Brain pericyte (primary cell): ENCODE results near the gene ARHGEF5.
"Not testable (repeated sequence)": the region's sequence is repeated elsewhere in the genome, so short reads cannot be mapped to it uniquely, and the experiment has no call there.

Experiments
- DNase-seq: peaks from one replicate; pipeline ENCODE4 v3.0.0-alpha.2; 2012; ENCODE audit warnings: low read depth, low spot score

The ARHGEF5 gene

DNA sequence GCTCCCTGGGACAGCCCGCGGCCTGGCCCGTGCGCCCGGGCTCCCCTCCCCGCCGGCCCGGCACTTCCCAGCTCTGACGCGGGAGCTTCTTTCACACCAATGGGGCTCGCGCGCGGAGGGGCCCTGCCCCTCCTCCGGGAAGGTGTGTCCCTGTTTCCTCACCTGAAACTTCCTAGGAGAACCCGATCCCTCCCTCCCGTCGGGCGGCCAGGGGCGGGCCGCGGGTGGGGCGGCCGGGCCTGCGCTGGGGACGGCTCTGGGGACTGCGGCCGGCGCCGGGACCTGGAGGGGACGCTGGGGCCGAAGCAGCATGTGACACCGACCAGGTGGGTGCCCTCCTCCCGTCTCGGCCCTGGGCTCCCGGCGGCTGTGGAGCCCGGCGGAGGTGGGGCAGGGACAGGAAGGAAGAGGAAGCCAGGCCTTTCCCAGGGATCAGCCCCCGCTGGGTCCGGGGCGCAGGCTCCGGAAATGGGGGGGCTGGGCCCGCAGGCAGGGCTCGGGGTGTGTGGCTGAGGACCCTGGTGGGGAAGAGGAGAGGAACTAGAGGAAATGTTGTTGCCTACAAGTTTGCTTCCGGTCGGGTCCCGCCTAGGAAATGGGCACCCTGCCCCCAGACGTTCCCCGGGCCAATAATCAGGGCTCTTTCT lies at the start of gene ARHGEF5:
Gene ARHGEF5, plus strand, starts transcription at position 227 of the 647 bp plus-strand sequence. CDS start 7,268 bp downstream, outside the sequence.
- DNase-seq = not testable (repeated sequence)

DNA sequence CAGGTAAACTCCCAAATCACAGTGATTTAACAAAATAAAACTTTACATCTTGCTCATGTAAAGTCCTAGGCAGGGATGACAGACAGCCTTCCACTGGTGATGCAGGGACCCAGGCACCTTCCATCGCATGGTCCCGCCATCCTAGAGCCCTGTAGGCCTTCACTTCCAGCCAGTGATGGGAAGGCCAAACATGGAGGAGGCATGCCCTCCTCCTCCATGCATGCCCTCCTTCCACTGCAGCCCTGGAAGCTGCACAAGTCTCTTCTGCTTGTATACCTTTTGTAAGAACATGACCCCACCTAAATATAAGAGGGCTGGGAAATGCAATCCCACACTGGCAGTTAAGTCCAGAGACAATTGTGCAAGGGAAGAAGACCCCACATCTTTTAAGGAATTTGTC lies 45.5 kb upstream of the ARHGEF5 start:
- not testable (repeated sequence) for DNase-seq

GRCh38 chr7:144311218-144311617 lies 44.0 kb upstream of the ARHGEF5 start:
- not testable (repeated sequence) for DNase-seq

GRCh38 chr7:144311872-144312469 lies 43.2 kb upstream of the ARHGEF5 start, which contains the start of gene OR2A1:
OR2A1 (plus strand) TSS chr7:144312419; CDS start chr7:144318125, 5,706 bp downstream.
- DNase-seq = not testable (repeated sequence)

- not testable (repeated sequence) for DNase-seq
Observed at GRCh38 chr7:144317537-144317936, 37.7 kb upstream of the ARHGEF5 start.

GRCh38 chr7:144319547-144319946 lies 35.7 kb upstream of the ARHGEF5 start:
- DNase-seq = not testable (repeated sequence)

- not testable (repeated sequence) for DNase-seq
Observed at GRCh38 chr7:144321677-144322206, 33.5 kb upstream of the ARHGEF5 start.

- DNase-seq = not testable (repeated sequence)
Observed at GRCh38 chr7:144323359-144323758, 31.8 kb upstream of the ARHGEF5 start.

DNA sequence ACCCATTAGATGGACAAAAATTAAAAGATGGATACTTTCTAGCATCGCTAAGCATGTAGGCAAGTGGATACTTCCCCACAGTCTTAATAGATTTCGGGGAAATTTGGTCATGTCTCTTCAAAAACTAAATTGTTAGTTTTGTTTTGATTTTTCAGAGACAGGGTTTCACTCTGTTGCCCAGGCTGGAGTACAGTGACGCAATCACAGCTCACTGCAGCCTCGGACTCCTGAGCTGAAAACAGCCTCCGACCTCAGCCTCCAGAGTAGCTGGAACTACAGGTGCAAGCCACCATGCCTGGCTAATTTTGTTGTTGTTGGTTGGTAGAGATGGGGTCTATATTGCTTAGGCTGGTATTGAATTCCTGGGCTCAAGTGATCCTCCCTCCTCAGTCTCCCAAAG lies 29.3 kb upstream of the ARHGEF5 start:
- DNase-seq = not testable (repeated sequence)

GRCh38 chr7:144330044-144330443 lies 25.2 kb upstream of the ARHGEF5 start:
- DNase-seq = not testable (repeated sequence)

- not testable (repeated sequence) for DNase-seq
Observed at GRCh38 chr7:144331221-144331995, 23.8 kb upstream of the ARHGEF5 start.

DNA sequence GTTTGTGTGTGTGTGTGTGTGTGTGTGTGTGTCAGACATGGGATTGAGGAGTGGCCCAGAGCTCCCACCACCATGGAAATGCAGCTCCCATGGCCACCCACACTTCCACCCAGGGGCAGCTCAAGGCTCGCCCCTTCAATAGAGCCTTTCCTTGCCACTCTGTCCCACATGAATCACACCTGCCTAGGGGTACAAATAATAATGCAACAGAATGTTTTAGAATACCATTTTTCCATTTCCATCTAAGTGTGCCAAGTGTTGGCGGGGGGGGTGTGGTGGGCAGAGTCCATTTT lies 23.3 kb upstream of the ARHGEF5 start:
- DNase-seq = not testable (repeated sequence)

DNA sequence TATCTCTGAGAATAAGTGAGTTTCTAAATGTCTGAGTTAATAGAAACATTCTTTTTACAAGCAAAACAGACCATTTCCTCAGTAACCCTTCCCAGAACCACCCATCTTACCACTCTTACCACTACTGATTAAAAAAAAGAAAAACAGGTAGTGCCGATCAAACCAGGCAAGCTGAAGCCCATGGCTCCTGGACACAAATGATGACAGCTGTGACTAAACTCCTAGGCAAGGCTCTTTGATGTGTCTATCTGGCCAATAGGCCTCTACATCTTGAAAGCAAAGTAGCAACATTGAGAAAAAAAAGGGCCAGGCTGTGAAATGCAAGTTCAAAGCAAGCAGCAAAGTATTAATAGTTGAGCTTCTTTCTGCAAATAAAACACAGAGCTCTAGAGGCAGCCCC lies 6.6 kb upstream of the ARHGEF5 start:
- DNase-seq = not testable (repeated sequence)

GRCh38 chr7:144351667-144352066 lies 3.5 kb upstream of the ARHGEF5 start:
- not testable (repeated sequence) for DNase-seq

GRCh38 chr7:144356185-144356584 lies 983 bp downstream of the ARHGEF5 start:
- DNase-seq = not testable (repeated sequence)

DNA sequence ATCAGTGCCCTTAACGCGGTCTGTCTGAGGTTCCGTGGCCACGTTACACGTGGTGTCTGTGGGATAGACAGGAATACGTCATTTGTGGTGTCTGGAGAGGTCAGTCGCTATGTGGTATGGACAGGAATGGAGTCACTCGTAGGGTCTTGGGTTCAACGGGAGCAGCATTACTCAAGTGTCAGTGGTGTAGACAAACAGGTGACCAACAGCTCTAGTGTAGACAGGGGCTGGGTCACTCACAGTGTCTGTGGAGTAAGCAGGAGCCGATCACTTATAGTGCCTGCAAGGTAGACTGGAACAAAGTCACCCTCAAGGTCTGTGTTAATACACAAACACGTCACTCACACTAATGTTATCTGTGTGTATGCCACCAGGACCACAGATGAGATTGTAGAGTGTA lies 1.7 kb downstream of the ARHGEF5 start:
- DNase-seq = not testable (repeated sequence)

- not testable (repeated sequence) for DNase-seq
Observed at GRCh38 chr7:144362061-144362460, 6.9 kb downstream of the ARHGEF5 start.

DNA sequence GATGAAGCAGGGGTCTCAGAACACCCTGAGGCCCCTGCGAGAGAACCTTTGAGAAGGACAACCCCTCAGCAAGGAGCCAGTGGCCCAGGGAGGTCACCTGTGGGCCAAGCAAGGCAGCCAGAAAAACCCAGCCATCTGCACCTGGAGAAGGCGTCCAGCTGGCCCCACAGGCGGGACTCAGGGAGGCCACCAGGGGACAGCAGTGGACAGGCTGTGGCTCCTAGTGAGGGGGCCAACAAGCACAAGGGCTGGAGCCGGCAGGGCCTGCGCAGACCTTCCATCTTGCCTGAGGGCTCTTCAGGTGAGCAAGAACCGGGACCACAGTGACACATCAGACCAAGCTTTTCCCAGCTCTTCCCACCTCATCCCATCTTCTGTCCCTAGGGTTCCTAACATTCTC lies 10.3 kb downstream of the ARHGEF5 start:
- DNase-seq = not testable (repeated sequence)

DNA sequence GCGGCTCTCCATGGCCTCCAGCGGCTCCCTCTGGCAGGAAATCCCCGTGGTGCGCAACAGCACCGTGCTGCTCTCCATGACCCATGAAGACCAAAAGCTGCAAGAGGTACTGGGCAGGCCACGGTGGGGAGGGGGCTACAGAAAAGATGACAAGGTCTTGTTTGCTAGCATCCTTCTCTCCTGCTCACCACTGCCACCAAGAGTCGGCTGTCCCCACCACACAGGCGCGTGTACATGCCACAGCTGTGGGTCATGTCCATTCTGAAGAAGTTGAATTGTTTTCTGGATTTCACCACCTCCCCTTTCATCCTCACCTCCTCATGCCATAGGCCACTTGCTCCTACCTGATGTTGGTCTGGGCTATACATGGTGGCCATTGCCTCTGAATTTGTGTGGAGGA lies 12.0 kb downstream of the ARHGEF5 start:
- DNase-seq = not testable (repeated sequence)

DNA sequence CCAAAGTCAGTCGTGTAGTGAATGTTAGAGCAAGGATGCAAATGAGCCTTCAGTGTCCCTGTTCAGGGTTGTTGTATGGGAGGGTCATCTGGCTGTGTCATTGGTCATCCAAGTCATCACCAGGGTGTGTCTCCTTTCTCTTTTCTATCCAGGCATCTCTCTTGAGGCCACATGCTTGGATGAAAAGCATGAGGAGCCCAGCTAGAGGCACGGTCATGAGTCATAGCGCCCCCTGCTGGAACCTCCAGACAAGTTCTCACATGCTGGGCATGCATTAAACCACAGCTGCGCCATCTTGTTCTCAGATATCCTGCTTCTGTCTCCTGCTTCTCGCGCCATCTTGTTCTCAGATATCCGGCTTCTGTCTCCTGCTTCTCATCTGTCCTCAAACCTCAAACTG lies 14.0 kb downstream of the ARHGEF5 start:
- DNase-seq = not testable (repeated sequence)

DNA sequence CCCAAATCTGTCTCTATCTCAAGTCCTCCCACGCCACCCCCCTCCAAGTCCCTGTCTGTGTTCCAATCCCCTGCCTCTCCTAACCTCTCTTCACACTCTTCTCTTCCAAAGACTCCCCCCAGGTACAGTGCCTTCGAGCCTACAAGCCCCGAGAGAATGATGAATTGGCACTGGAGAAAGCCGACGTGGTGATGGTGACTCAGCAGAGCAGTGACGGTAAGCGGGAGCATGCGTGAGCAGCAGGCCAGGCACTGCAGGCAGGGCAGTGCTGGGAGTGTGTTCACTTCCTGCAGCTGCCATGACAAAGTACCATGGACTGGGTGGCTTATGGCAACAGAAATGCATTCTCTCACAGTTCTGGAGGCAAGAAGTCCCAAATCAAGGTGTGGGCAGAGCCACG lies 23.4 kb downstream of the ARHGEF5 start:
- DNase-seq = no peak

GRCh38 chr7:144379776-144380384 lies 24.7 kb downstream of the ARHGEF5 start:
- no peak for DNase-seq
